ENCODE data around the gene ARRDC2.

Gene ARRDC2

DNA sequence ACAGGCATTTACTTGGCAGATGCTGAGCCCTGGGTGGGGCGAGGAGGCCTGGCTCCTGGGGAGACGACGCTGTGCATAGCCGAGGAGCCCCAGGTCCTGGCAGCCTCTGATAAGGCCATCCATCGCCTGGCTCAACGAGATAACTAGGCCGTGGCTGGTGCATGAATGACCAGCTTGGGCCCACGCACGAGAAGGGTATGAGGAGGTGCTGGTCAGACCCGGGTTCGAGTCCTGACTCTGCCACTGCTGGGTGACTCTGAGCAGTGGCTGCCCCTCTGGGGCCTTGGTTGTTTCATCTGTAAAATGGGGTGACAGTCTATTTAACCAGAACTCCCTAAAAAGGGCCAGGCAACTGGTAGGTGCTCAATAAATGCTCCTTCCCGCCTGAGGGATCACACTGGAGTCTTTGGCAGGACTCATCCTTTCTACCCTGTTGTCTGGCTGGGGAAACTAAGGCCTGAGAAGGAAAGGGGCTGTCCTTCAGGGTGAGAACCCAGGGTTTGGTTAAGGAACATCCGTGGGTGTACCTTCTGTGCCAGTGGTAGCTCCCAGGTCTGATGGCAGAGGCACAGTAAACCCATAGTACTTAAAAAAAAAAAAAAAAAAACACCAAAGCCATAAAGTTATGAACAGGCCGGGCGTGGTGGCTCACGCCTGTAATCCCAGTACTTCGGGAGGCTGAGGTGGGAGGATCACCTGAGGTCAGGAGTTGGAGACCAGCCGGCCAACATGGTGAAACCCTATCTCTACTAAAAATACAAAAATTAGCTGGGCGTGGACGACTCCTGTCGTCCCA lies 8.1 kb upstream of the ARRDC2 start:
- no peaks in the 10 kb centered on the region for H4K20me1 ChIP-seq (ENCODE audit: insufficient read depth)
- peaks cover 10% of the 10 kb centered on the region for H3K79me2 ChIP-seq (ENCODE audit: insufficient read depth, low read depth)
- no peak overlapping the region for H3K4me2 ChIP-seq
- H2AFZ ChIP-seq (ENCODE audit: low read depth), result peak overlapping the region; percentile 57; the same call in 1 of the 2 replicates
- no peak overlapping the region for H3K4me3 ChIP-seq (IDR thresholded peaks at IDR 0.05; ENCODE audit: insufficient read depth, low read depth, low read length)
- peaks cover 9% of the 10 kb centered on the region for H3K4me1 ChIP-seq (ENCODE audit: low read depth, poor library complexity, severe bottlenecking)
- H3K36me3 ChIP-seq (ENCODE audit: insufficient read depth), result no peaks in the 10 kb centered on the region
- H3K9ac ChIP-seq, result no peak overlapping the region
- H3K27me3 ChIP-seq (ENCODE audit: insufficient read depth, low read depth), result peaks cover 17% of the 10 kb centered on the region; the same call in 1 of the 2 replicates
- TF ChIP-seq, protein P1, sequence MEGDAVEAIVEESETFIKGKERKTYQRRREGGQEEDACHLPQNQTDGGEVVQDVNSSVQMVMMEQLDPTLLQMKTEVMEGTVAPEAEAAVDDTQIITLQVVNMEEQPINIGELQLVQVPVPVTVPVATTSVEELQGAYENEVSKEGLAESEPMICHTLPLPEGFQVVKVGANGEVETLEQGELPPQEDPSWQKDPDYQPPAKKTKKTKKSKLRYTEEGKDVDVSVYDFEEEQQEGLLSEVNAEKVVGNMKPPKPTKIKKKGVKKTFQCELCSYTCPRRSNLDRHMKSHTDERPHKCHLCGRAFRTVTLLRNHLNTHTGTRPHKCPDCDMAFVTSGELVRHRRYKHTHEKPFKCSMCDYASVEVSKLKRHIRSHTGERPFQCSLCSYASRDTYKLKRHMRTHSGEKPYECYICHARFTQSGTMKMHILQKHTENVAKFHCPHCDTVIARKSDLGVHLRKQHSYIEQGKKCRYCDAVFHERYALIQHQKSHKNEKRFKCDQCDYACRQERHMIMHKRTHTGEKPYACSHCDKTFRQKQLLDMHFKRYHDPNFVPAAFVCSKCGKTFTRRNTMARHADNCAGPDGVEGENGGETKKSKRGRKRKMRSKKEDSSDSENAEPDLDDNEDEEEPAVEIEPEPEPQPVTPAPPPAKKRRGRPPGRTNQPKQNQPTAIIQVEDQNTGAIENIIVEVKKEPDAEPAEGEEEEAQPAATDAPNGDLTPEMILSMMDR (conservative IDR thresholded peaks at IDR 0.05; ENCODE audit: low read depth, low read length), result no peak
- no peak overlapping the region for H3K27ac ChIP-seq

DNA sequence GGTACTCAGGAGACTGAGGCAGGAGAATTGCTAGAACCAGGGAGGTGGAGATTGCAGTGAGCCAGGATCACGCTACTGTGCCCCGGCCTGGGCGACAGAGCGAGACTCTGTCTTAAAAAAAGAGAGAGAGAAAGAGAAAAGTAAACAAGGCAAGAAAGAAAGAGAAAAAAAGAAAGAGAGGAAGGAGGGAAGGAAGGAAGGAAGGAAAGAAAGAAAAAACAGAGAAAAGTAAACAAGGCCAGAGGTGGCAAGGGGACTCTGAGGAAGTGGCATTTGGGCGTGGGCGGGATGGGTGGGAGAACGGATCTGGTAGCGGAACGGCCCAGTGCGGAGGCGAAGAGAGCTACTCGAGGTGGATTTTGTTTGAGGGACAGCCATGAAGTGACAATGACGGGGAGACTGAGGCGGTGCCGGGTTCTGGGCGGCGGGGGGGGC lies 7.5 kb upstream of the ARRDC2 start:
- Histone ChIP-seq H3K9ac (peak overlapping the region; percentile 71; the same call in 1 of the 2 replicates), H3K27me3 (ENCODE audit: insufficient read depth, low read depth) (peaks cover 11% of the 10 kb centered on the region; the same call in 1 of the 2 replicates), H3K36me3 (ENCODE audit: insufficient read depth) (no peaks in the 10 kb centered on the region), H3K4me3 (IDR thresholded peaks at IDR 0.05; ENCODE audit: insufficient read depth, low read depth, low read length) (no peak overlapping the region), H4K20me1 (ENCODE audit: insufficient read depth) (no peaks in the 10 kb centered on the region), H2AFZ (ENCODE audit: low read depth) (peak overlapping the region; percentile 76), H3K27ac (no peak overlapping the region), H3K4me1 (ENCODE audit: low read depth, poor library complexity, severe bottlenecking) (peaks cover 9% of the 10 kb centered on the region), H3K4me2 (peak overlapping the region; percentile 29; the same call in 1 of the 2 replicates), H3K79me2 (ENCODE audit: insufficient read depth, low read depth) (peaks cover 10% of the 10 kb centered on the region)
- TF ChIP-seq, protein P1 (conservative IDR thresholded peaks at IDR 0.05; ENCODE audit: low read depth, low read length), result no peak

DNA sequence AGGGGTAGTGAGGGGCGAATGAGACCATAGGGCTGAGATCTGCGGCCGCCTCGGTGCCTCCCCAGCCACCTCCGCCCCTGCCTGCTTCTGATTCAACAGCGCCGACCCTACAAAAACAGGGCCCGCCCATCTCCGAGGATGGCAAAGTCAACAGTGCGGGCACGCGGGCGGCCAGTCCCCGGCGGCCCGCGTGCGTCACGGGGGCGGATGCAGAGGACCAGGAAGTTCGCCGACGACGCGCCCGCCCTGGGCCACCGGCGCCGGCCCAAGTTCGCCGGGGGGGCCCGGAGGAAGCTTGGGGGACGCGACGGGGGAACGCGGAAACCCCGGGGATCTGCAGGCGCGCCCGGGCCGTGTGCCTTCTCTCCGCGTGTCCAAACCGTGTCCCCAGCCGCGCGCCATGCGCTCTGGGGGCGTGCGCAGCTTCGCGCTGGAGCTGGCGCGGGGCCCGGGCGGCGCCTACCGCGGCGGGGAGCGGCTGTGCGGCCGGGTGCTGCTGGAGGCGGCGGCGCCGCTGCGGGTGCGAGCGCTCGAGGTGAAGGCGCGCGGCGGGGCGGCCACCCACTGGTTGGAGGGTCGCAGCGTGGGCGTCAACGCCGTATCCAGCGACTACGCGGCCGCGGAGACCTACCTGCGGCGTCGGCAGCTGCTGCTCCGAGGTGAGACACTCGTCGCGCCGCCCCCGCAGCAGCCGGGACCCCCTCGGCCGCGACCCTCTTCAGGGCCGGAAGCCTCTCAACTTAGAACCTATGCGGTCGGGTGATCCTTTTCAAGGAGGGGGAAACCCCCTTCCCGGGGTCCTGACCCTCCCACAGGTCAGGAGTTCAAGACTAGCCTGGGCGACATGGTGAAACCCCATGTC lies 6.8 kb upstream of the ARRDC2 start:
- no peak overlapping the region for H3K4me3 ChIP-seq (IDR thresholded peaks at IDR 0.05; ENCODE audit: insufficient read depth, low read depth, low read length)
- TF ChIP-seq, protein P1 (conservative IDR thresholded peaks at IDR 0.05; ENCODE audit: low read depth, low read length), result no peak
- no peaks in the 10 kb centered on the region for H3K36me3 ChIP-seq (ENCODE audit: insufficient read depth)
- H3K9ac ChIP-seq, result peak overlapping the region; percentile 71
- H3K27me3 ChIP-seq (ENCODE audit: insufficient read depth, low read depth), result peaks cover 6% of the 10 kb centered on the region; the same call in 1 of the 2 replicates
- peaks cover 10% of the 10 kb centered on the region for H3K79me2 ChIP-seq (ENCODE audit: insufficient read depth, low read depth)
- H3K4me2 ChIP-seq, result peak overlapping the region; percentile 90
- no peaks in the 10 kb centered on the region for H4K20me1 ChIP-seq (ENCODE audit: insufficient read depth)
- 0 out of 2 replicates have a peak overlapping the region, but pooled peaks have one; percentile 30 for H3K27ac ChIP-seq
- peaks cover 9% of the 10 kb centered on the region for H3K4me1 ChIP-seq (ENCODE audit: low read depth, poor library complexity, severe bottlenecking)
- H2AFZ ChIP-seq (ENCODE audit: low read depth), result peak overlapping the region; percentile 76

DNA sequence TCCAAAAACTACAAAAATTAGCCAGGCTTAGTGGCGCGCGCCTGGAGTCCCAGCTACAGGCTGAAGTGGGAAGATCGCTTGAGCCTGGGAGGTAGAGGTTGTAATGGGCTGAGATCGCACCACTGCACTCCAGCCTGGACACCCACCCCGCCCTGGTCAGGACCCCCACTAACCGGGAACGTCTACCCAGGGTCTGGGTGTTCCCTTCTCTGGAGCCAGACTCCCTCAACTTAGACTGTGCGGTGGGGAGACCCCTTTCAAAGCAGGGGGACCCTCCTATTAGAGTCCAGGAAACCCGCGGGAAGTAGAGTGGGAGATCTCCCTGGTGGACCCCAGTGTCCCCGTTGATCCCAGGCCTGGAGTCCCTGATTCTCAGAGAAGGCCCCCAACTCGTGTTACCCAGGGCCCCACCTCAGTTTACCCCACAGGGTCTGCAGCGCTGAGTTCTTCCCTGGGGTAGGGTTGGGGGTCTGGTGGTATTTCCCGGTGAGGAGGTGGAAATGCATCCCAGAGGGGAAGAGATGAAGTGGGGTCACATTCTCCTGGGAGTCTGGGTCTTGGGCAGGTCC lies 6.1 kb upstream of the ARRDC2 start:
- no peak overlapping the region for H3K4me3 ChIP-seq (IDR thresholded peaks at IDR 0.05; ENCODE audit: insufficient read depth, low read depth, low read length)
- peak overlapping the region; percentile 71 for H3K9ac ChIP-seq
- no peak overlapping the region for H3K27ac ChIP-seq
- peaks cover 13% of the 10 kb centered on the region for H3K4me1 ChIP-seq (ENCODE audit: low read depth, poor library complexity, severe bottlenecking)
- H4K20me1 ChIP-seq (ENCODE audit: insufficient read depth), result no peaks in the 10 kb centered on the region
- peak overlapping the region; percentile 76 for H2AFZ ChIP-seq (ENCODE audit: low read depth)
- TF ChIP-seq, protein P1 (conservative IDR thresholded peaks at IDR 0.05; ENCODE audit: low read depth, low read length), result no peak
- peak overlapping the region; percentile 90 for H3K4me2 ChIP-seq
- H3K36me3 ChIP-seq (ENCODE audit: insufficient read depth), result no peaks in the 10 kb centered on the region
- H3K27me3 ChIP-seq (ENCODE audit: insufficient read depth, low read depth), result no peaks in the 10 kb centered on the region
- peaks cover 10% of the 10 kb centered on the region for H3K79me2 ChIP-seq (ENCODE audit: insufficient read depth, low read depth)

All from KMS-11 (cell line).